ENCODE results near the gene ZNF524. TPM values are rescaled to one million over a fixed set of nuclear protein-coding genes. Genes with fewer than 3 reads are reported as not detected.

Gene ZNF524
- total RNA-seq, 2 experiments from 2014 or later: 9.2 to 21.6 TPM

DNA sequence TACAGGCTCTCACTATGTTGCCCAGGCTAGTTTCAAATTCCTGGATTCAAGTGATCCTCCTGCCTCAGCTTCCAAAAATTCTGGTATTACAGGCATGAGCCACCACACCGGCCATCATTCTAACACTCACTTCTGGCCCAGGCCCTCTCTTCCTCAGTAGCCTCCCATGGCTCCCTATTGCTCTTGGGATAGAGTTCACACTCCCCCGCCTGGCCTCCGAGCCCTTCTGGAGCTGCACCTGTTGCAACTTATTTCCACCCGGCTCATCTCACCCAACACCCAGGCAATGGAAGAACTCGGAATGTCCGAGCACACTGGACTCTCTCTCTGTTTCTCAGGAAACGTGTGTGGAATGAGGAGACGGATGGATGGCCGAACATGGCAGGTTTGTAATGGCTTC is 45.8 kb upstream of the ZNF524 start:
- TF ChIP-seq, protein P1, sequence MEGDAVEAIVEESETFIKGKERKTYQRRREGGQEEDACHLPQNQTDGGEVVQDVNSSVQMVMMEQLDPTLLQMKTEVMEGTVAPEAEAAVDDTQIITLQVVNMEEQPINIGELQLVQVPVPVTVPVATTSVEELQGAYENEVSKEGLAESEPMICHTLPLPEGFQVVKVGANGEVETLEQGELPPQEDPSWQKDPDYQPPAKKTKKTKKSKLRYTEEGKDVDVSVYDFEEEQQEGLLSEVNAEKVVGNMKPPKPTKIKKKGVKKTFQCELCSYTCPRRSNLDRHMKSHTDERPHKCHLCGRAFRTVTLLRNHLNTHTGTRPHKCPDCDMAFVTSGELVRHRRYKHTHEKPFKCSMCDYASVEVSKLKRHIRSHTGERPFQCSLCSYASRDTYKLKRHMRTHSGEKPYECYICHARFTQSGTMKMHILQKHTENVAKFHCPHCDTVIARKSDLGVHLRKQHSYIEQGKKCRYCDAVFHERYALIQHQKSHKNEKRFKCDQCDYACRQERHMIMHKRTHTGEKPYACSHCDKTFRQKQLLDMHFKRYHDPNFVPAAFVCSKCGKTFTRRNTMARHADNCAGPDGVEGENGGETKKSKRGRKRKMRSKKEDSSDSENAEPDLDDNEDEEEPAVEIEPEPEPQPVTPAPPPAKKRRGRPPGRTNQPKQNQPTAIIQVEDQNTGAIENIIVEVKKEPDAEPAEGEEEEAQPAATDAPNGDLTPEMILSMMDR (conservative IDR thresholded peaks at IDR 0.05; ENCODE audit: low read length): no peak
- TF ChIP-seq EZH2phosphoT487 (IDR thresholded peaks at IDR 0.05; ENCODE audit: borderline replicate concordance, low read depth, low read length): no peak
- H4K20me1 ChIP-seq (ENCODE audit: insufficient read depth, low read length): no peaks in the 10 kb centered on the region
- H3K4me1 ChIP-seq (ENCODE audit: insufficient read depth, low read length, poor library complexity, severe bottlenecking): peaks cover 8% of the 10 kb centered on the region
- no peak overlapping the region for H3K4me3 ChIP-seq (ENCODE audit: low read depth, low read length, poor library complexity, severe bottlenecking)
- intact Hi-C loops (cut with micrococcal nuclease; ENCODE audit: unreplicated experiment): no loop called here
- no peak overlapping the region for H3K4me2 ChIP-seq (ENCODE audit: low read length)
- H3K36me3 ChIP-seq (ENCODE audit: insufficient read depth, low read length): no peaks in the 10 kb centered on the region
- CTCF ChIA-PET (ENCODE audit: unreplicated experiment): no interaction called here
- no peak overlapping the region for H3K27ac ChIP-seq (ENCODE audit: low read depth, low read length, poor library complexity, severe bottlenecking)
- no TSS peak for BruUV-seq (replicated peaks)
- H3K9me3 ChIP-seq (ENCODE audit: low read length): no peaks in the 10 kb centered on the region
- H3K9me2 ChIP-seq (ENCODE audit: insufficient read depth, low read length): no peaks in the 10 kb centered on the region
- no peaks in the 10 kb centered on the region for H3K79me2 ChIP-seq (ENCODE audit: insufficient read depth, low read depth, low read length)
- POLR2A ChIA-PET: no interaction called here
- DNase-seq (ENCODE audit: low spot score): no peak
- H2AFZ ChIP-seq (ENCODE audit: low read length): no peak overlapping the region

DNA sequence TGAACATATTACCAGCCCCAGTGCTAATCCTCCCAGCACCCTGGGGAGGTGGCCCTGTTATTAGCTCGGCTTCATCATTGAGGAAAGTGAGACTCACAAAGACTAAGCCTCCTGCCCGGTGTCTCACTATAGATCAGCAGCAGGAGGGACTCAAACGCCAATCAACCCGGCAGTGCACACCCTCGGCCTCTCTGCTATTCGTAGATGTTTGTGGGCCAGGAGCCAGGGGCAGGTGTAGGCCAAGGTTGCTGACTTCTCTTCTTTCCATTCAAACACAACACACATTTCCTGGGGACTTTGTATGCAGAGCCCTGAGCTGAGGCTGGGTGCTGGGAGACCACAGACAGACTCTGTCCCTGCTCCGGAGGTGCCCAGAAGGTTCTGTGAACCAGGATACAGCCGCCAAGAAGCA is 45.3 kb upstream of the ZNF524 start:
- no peak overlapping the region for H3K4me2 ChIP-seq (ENCODE audit: low read length)
- no peaks in the 10 kb centered on the region for H3K9me2 ChIP-seq (ENCODE audit: insufficient read depth, low read length)
- no peaks in the 10 kb centered on the region for H3K9me3 ChIP-seq (ENCODE audit: low read length)
- peaks cover 4% of the 10 kb centered on the region for H3K4me1 ChIP-seq (ENCODE audit: insufficient read depth, low read length, poor library complexity, severe bottlenecking)
- H3K4me3 ChIP-seq (ENCODE audit: low read depth, low read length, poor library complexity, severe bottlenecking): no peak overlapping the region
- H2AFZ ChIP-seq (ENCODE audit: low read length): no peak overlapping the region
- no peak for DNase-seq (ENCODE audit: low spot score)
- H3K79me2 ChIP-seq (ENCODE audit: insufficient read depth, low read depth, low read length): no peaks in the 10 kb centered on the region
- BruUV-seq (replicated peaks): no TSS peak
- intact Hi-C loops (cut with micrococcal nuclease; ENCODE audit: unreplicated experiment): no loop called here
- no peak overlapping the region for H3K27ac ChIP-seq (ENCODE audit: low read depth, low read length, poor library complexity, severe bottlenecking)
- TF ChIP-seq, protein P1 (conservative IDR thresholded peaks at IDR 0.05; ENCODE audit: low read length): no peak
- TF ChIP-seq EZH2phosphoT487 (IDR thresholded peaks at IDR 0.05; ENCODE audit: borderline replicate concordance, low read depth, low read length): no peak
- ChIA-PET CTCF (ENCODE audit: unreplicated experiment) (no interaction called here), POLR2A (no interaction called here)
- no peaks in the 10 kb centered on the region for H4K20me1 ChIP-seq (ENCODE audit: insufficient read depth, low read length)
- no peaks in the 10 kb centered on the region for H3K36me3 ChIP-seq (ENCODE audit: insufficient read depth, low read length)

- no peak overlapping the region for H3K4me2 ChIP-seq (ENCODE audit: low read length)
- H3K27ac ChIP-seq (ENCODE audit: low read depth, low read length, poor library complexity, severe bottlenecking): no peak overlapping the region
- no peaks in the 10 kb centered on the region for H4K20me1 ChIP-seq (ENCODE audit: insufficient read depth, low read length)
- H3K9me2 ChIP-seq (ENCODE audit: insufficient read depth, low read length): no peaks in the 10 kb centered on the region
- H3K36me3 ChIP-seq (ENCODE audit: insufficient read depth, low read length): no peaks in the 10 kb centered on the region
- no peaks in the 10 kb centered on the region for H3K79me2 ChIP-seq (ENCODE audit: insufficient read depth, low read depth, low read length)
- ChIA-PET CTCF (ENCODE audit: unreplicated experiment) (no interaction called here), POLR2A (no interaction called here)
- BruUV-seq (replicated peaks): no TSS peak
- H3K4me1 ChIP-seq (ENCODE audit: insufficient read depth, low read length, poor library complexity, severe bottlenecking): no peaks in the 10 kb centered on the region
- H3K9me3 ChIP-seq (ENCODE audit: low read length): no peaks in the 10 kb centered on the region
- no peak for DNase-seq (ENCODE audit: low spot score)
- TF ChIP-seq, protein P1 (conservative IDR thresholded peaks at IDR 0.05; ENCODE audit: low read length): no peak
- no peak for TF ChIP-seq EZH2phosphoT487 (IDR thresholded peaks at IDR 0.05; ENCODE audit: borderline replicate concordance, low read depth, low read length)
- H3K4me3 ChIP-seq (ENCODE audit: low read depth, low read length, poor library complexity, severe bottlenecking): no peak overlapping the region
- intact Hi-C loops (cut with micrococcal nuclease; ENCODE audit: unreplicated experiment): no loop called here
- no peak overlapping the region for H2AFZ ChIP-seq (ENCODE audit: low read length)
Observed at GRCh38 chr19:55559684-55560083, 40.4 kb upstream of the ZNF524 start.

All from OCI-LY7 (cell line).